ENCODE measurements around the gene KRT28. TPM values are rescaled to one million over a fixed set of nuclear protein-coding genes. Genes with fewer than 3 reads are reported as not detected.

Gene KRT28
- polyA plus RNA-seq, 3 donors, result not detected

GRCh38 chr17:40827746-40828453, 28.1 kb upstream of the KRT28 start:
- H3K4me1 ChIP-seq (ENCODE audit: control insufficient read depth in 1 of 2, insufficient read depth in 2 of 2, low read length in 2 of 2), result no peaks in the 10 kb centered on the region
- no peak overlapping the region for H3K4me3 ChIP-seq (replicated peaks in 1 of 3; ENCODE audit: low read depth in 2 of 3, low read length in 3 of 3)
- H3K4me2 ChIP-seq (replicated peaks; ENCODE audit: extremely low read depth, low read length, poor library complexity, severe bottlenecking), result no peak overlapping the region
- Mint-ChIP-seq H3K27ac (no peak overlapping the region), H3K27me3 (ENCODE audit: low read depth in 3 of 3) (peaks cover 13 to 26% (median 19%) of the 10 kb centered on the region in 3 donors), H3K4me1 (no peaks in the 10 kb centered on the region), H3K36me3 (no peaks in the 10 kb centered on the region), H3K4me3 (no peak overlapping the region), H3K9me3 (peaks cover 2 to 8% (median 4%) of the 10 kb centered on the region in 7 donors)
- no peaks in the 10 kb centered on the region for H3K79me2 ChIP-seq (ENCODE audit: insufficient read depth, low read length)
- H4K20me1 ChIP-seq (ENCODE audit: insufficient read depth, low read length), result no peaks in the 10 kb centered on the region
- peaks cover 5 to 11% of the 10 kb centered on the region in 2 donors for H3K27me3 ChIP-seq (ENCODE audit: control insufficient read depth in 2 of 2, insufficient read depth in 2 of 2, low read length in 2 of 2)
- 20% methylated on average over 2 of the region's 7 CpGs for WGBS (ENCODE audit: insufficient coverage)
- H3K27ac ChIP-seq (ENCODE audit: low read depth in 1 of 2, low read length in 2 of 2), result no peak overlapping the region
- no peak for TF ChIP-seq CTCF (IDR thresholded peaks at IDR 0.05)
- DNase-seq, result no peak
- no peaks in the 10 kb centered on the region for H3K9me3 ChIP-seq (replicated peaks in 1 of 2; ENCODE audit: control insufficient read depth in 1 of 2, insufficient read depth in 1 of 2, low read length in 2 of 2)
- H3K36me3 ChIP-seq (replicated peaks in 1 of 2; ENCODE audit: control insufficient read depth in 1 of 2, insufficient read depth in 2 of 2, low read length in 2 of 2), result no peaks in the 10 kb centered on the region
- intact Hi-C loops (cut with micrococcal nuclease), result no loop called here
- no peak overlapping the region for H3K9ac ChIP-seq (ENCODE audit: insufficient read depth, low read length, poor library complexity, severe bottlenecking)
- H2AFZ ChIP-seq (ENCODE audit: insufficient read depth, low read depth, low read length, poor library complexity, severe bottlenecking), result no peak overlapping the region

GRCh38 chr17:40825599-40825998, 25.8 kb upstream of the KRT28 start:
- no peaks in the 10 kb centered on the region for H3K79me2 ChIP-seq (ENCODE audit: insufficient read depth, low read length)

More at GRCh38 chr17:40825599-40825998, 25.8 kb upstream of the KRT28 start:
- intact Hi-C loops (cut with micrococcal nuclease), result no loop called here
- no peaks in the 10 kb centered on the region for H3K36me3 ChIP-seq (replicated peaks in 1 of 2; ENCODE audit: control insufficient read depth in 1 of 2, insufficient read depth in 2 of 2, low read length in 2 of 2)
- H3K4me2 ChIP-seq (replicated peaks; ENCODE audit: extremely low read depth, low read length, poor library complexity, severe bottlenecking), result no peak overlapping the region
- WGBS (ENCODE audit: insufficient coverage), result no CpG with 5 or more reads among the region's 2 CpGs
- no peak overlapping the region for H3K9ac ChIP-seq (ENCODE audit: insufficient read depth, low read length, poor library complexity, severe bottlenecking)
- no peak for TF ChIP-seq CTCF (IDR thresholded peaks at IDR 0.05)
- no peak overlapping the region for H3K4me3 ChIP-seq (replicated peaks in 1 of 3; ENCODE audit: low read depth in 2 of 3, low read length in 3 of 3)
- no peak for DNase-seq
- no peaks in the 10 kb centered on the region for H3K9me3 ChIP-seq (replicated peaks in 1 of 2; ENCODE audit: control insufficient read depth in 1 of 2, insufficient read depth in 1 of 2, low read length in 2 of 2)
- H3K4me1 Mint-ChIP-seq, result no peaks in the 10 kb centered on the region
- peaks cover 10 to 26% of the 10 kb centered on the region in 2 donors for H3K27me3 ChIP-seq (ENCODE audit: control insufficient read depth in 2 of 2, insufficient read depth in 2 of 2, low read length in 2 of 2)
- peak overlapping the region in 1 of 2 donors; percentile 8 for H3K4me3 Mint-ChIP-seq
- H3K27ac Mint-ChIP-seq, result no peak overlapping the region
- peaks cover 0 to 6% of the 10 kb centered on the region in 2 donors for H3K36me3 Mint-ChIP-seq
- no peak overlapping the region for H2AFZ ChIP-seq (ENCODE audit: insufficient read depth, low read depth, low read length, poor library complexity, severe bottlenecking)
- peaks cover 24 to 38% (median 25%) of the 10 kb centered on the region in 3 donors for H3K27me3 Mint-ChIP-seq (ENCODE audit: low read depth in 3 of 3)
- no peak overlapping the region for H3K27ac ChIP-seq (ENCODE audit: low read depth in 1 of 2, low read length in 2 of 2)
- peaks cover 2 to 10% (median 4%) of the 10 kb centered on the region in 7 donors for H3K9me3 Mint-ChIP-seq
- no peaks in the 10 kb centered on the region for H4K20me1 ChIP-seq (ENCODE audit: insufficient read depth, low read length)
- H3K4me1 ChIP-seq (ENCODE audit: control insufficient read depth in 1 of 2, insufficient read depth in 2 of 2, low read length in 2 of 2), result no peaks in the 10 kb centered on the region

Data from CD14-positive monocyte (primary cell).